ENCODE data around the gene CDC14C.
A peak's percentile ranks its signal among the peaks of the same experiment; 100 is the strongest.
"Not testable (repeated sequence)": the region's sequence is repeated elsewhere in the genome, so short reads cannot be mapped to it uniquely, and the experiment has no call there.

The CDC14C gene

GRCh38 chr7:48924433-48924832 lies at the start of gene CDC14C:
Gene CDC14C (plus strand): TSS chr7:48924547. CDS start chr7:48924673, 126 bp downstream.
- DNase-seq (ENCODE audit: low spot score) = no peak

DNA sequence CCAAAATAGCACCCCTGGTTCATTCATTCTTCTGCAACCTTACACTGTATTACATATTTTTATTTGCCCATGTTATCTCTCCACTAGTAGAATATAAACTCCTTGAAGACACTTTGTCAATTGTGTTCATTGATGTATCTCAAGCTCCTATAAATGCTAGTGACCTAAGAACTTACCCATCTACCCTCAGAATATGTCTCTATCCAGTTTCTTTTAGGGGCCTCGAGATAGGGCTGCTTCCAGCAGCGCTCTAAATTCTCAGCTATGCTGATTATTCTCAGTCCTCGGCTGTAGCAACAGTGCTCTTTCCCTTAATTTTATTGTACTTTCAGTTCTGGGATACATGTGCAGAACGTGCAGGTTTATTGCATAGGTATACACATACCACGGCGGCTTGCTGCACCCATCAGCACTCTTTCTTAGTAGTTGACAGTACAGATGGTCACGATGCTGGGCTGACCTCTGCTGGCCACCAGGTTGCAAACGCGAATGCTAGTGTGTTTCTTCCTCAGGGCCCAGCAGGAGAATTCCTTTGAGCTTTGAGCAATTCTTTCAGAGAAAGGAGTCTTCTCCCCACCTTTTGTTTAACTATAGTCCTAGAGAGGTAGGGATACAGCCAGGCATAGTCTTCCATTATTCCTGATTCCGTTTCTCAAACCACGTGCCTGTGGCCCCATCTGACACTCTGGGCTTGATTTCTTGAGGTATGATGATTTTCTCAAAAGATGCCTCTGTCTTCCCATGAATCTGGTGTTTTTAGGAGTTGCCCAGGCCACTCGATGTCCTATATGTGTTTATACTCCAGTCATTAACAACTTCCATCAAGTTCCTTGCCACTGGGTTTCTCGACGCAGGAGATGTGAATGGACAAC lies 49.1 kb upstream of the CDC14C start:
- no peak for DNase-seq (ENCODE audit: low spot score)

DNA sequence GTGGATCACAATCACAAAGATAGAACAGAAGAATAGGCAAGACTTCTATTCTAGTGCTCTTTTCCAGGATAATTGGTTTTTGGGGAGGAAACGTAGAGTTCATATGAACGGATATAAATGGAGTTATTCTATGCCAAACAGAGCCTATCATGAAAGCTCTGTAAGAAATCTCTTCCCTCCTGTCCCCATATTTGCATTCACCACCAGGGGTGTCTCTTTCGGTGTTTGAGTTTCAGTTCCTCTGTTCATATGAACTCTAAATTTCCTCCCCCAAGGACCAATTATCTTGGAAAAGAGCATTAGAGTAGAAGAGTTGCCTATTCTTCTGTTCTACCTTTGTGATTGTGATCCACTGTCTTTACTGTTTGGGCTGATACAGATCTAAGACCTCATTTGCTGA lies 48.3 kb upstream of the CDC14C start:
- peak; percentile 36 for DNase-seq (ENCODE audit: low spot score)

DNA sequence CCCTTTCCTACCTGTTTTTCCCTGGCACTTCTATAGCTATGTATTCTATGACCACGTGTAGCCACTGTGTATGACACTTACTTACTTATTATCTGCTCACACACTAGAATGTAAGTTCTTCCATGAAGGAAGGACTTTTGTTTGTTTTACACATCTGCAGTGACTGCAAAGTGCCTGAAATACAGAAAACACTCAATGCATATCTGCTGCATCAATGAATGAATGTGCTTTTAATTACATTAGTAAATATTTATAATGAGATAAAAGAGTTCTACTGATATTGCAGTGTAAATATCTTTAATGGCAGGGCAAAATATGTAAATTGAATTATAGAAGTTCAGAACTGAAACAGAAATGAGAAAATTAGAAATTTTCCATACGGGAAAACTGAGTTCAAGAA lies 43.5 kb upstream of the CDC14C start:
- DNase-seq (ENCODE audit: low spot score) = no peak

DNA sequence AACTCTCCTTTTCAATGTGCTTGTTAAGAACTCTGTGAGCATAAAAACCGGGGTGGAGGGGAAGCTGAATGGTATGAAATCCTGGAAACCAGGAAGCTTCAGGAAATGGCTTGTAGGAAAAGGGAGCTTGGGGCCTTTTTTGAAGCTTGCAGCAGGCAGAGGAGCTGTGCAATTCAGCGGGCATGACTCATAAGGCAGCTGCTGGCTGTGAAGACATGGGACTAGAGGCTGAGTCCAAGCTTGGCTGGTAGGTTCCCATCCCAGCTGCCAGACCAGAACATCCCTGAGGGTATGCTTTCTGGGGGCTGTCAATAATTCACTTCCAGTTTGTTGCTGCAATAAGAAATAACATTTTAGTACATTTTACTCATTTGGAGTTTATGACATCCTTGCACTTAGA lies 36.8 kb upstream of the CDC14C start:
- DNase-seq (ENCODE audit: low spot score) = no peak

GRCh38 chr7:48894574-48894973 lies 29.8 kb upstream of the CDC14C start:
- DNase-seq (ENCODE audit: low spot score) = no peak

DNA sequence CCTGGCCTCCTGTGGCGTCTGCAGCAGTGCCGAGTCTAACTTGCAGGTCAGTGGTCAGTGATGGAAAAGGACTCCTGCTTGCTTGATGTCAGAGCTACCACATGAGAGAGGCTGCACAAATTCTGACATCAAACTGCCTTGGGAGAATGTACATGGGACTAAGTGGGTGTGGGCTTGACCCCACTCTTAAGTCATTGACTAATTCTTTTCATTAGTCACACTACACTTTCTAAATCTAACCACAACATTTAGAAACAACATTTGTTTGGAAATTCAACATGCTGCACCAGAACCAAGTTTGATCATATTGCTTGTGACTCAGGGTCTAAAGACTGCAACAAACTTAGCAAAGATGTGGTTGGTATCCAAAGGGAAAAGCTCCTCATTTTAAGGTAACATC lies 24.4 kb upstream of the CDC14C start:
- no peak for DNase-seq (ENCODE audit: low spot score)

DNA sequence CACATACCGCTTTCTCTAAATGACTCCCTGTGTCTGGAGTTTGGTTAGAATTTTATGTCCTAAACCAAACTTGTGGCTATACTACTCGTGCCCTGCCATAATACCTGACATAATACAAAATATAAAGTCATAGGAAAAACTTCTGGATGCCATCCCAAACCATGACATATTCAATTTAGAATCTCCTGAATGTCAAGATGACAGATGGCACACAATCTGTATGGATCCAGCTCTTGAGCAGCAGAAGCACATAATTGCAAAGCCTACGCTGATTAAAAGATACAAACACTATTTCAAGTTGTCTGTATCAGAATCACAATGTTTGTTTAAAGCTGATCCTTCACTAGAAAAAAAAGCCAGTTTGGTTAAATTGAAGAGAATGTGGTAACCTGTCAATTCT lies 22.4 kb upstream of the CDC14C start:
- no peak for DNase-seq (ENCODE audit: low spot score)

GRCh38 chr7:48904975-48905374 lies 19.4 kb upstream of the CDC14C start:
- DNase-seq (ENCODE audit: low spot score) = no peak

GRCh38 chr7:48905686-48906085 lies 18.7 kb upstream of the CDC14C start:
- not testable (repeated sequence) for DNase-seq (ENCODE audit: low spot score)

DNA sequence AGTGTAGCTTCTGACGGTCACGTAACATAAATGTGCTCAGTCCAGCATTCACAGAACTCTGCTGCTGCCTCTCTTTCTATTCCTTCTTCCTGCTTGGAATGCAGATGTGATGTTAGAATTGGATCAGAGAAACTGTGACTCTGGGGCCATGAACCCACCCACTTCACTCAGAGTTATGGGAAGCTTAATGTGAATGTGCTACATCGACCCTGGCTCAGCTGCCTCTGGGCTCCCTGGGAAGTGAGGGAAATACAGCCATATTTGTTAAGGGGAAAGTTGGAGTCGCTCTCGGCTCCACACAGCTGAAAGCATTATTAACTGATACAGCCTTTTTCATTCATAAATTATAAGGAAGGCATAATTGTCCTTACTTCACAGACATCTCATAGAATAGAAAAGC lies 14.5 kb upstream of the CDC14C start:
- DNase-seq (ENCODE audit: low spot score) = not testable (repeated sequence)

DNA sequence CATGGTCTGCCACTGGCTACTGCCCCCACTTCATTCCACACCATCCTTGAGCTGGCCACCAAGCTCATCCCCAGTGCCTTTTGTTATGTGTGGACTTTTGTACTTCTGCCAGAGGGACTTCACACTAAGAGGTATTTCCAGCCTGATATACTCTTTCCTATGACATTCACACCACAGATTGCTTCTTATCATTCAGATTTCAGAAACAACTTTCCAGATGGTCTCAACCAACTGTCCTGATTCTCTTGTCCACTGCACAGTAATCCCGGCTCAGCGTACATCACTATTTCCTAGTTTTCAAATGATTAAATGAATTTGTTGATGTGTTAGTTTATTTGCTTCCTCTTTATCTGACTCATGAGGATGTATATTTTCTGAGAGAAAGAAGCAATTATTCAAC lies 7.1 kb downstream of the CDC14C start:
- no peak for DNase-seq (ENCODE audit: low spot score)

- DNase-seq (ENCODE audit: low spot score) = no peak
These were observed 8.0 kb downstream of the CDC14C start for GRCh38 chr7:48932126-48932910.

- no peak for DNase-seq (ENCODE audit: low spot score)
These were observed 9.3 kb downstream of the CDC14C start for GRCh38 chr7:48933549-48934085.

GRCh38 chr7:48938539-48939295 lies 14.4 kb downstream of the CDC14C start:
- no peak for DNase-seq (ENCODE audit: low spot score)

DNA sequence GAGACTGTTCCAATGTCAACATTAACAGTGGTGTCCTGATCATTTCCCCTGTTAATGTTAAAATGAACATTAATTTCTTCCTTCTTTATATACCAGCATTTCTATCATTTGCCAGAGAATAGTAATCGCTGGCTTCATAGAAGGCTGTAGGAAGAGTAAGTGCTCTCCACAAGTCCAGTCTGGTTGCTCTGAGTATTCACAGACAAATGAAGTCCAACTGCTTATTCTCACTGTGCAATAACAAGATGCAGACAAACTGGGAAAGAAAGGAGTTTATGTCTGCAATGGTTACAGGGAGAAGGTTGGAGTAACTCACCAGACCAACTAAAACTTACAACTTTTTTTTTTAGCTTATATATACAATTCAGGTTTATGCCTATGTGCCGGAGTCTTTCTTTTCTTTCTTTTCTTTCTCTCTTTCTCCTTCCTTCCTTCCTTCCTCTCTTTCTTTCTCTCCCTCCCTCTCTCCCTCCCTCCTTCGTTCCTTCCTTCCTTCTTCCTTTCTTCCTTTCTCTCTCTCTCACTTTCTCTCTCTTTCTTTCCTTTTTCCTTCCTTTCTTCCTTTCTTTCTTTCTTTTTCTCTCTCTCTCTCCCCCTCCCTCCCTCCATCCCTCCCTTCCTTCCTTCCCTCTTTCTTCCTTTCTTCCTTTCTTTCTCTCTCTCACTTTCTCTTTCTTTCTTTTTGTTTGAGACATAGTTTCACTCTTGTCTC lies 19.1 kb downstream of the CDC14C start:
- DNase-seq (ENCODE audit: low spot score) = no peak

DNA sequence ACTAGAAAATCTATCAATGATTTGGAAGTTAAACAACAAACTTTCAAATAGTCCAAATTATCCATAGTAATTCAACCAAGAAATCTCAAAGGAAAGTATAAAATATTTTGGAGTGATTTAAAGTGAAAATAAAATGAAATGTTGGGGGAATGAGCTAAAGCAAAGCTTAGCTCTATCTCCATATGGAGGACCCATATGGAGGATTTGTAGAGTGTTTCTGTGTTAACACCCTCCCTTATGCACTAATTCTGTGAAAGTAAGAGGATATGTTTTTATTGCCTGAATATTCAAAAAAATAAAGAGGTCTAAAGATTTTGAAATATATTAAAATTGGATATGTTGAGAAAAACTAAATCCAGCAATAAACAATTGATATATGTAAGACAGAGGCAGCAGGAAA lies 31.6 kb downstream of the CDC14C start:
- no peak for DNase-seq (ENCODE audit: low spot score)

DNA sequence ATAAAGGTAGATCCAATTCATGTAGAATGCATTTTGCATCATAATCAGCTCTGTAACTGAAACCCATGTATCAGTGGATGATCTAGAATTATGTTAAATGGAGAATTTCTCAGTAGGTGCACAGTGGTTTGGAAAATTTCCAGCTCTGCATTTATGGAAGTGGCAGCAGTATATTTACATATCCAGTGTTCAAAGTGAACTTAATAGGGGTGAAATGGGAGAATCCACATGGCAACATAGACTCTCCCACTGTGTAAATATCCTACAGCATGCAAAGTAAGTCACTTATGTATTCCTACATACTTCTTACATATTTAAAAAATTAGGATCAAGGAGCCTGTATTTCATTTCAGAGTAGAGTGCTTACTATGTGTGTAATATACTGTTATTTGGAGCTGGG lies 35.3 kb downstream of the CDC14C start:
- no peak for DNase-seq (ENCODE audit: low spot score)

DNA sequence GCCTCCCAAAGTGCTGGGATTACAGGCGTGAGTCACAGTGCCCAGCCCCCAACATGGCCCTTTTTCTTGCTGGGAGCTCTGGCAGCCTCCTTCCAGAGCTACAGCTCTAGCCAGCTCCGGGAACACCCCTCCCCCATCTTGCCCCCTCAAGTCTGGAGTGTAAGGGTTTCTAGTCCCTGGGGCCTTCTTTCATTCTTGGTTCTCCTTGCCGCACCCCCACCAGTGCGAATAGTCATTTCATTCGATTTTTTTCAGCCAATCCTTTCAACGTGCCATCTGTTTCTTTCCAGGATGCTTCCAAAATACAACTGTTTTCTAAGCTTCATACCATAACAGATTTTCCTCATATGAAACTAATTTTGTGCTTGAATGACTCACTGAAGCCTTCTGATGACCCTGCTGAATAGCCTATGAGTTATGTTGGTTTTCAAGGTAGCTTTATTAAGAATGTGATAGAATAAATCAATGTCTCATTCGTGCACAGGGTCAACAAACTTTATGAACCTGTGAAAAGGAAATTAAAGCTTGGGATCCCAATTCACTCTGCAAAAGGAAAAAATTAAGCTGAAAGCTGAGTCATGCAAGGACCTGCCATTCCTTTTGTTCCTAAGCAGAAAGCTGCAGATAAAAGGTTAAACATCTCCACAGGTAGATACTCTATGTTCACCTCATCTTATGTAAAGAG lies 38.6 kb downstream of the CDC14C start:
- DNase-seq (ENCODE audit: low spot score) = no peak

GRCh38 chr7:48964074-48964473 lies 39.7 kb downstream of the CDC14C start:
- DNase-seq (ENCODE audit: low spot score) = no peak

GRCh38 chr7:48971173-48971572 lies 46.8 kb downstream of the CDC14C start:
- DNase-seq (ENCODE audit: low spot score) = no peak
